Right lobe of liver (tissue), 6 donors: ENCODE results near the gene UROC1. TPM values are rescaled to one million over a fixed set of nuclear protein-coding genes. Genes with fewer than 3 reads are reported as not detected.

Source experiments
- ATAC-seq, 4 donors: fragments of 200-7000 bp; cut with Tn5 transposase; one replicate each; pipeline ENCODE4 v1.9.1; 2020; ENCODE audit warnings: mild to moderate bottlenecking in 4 of 4, moderate library complexity in 4 of 4
- DNase-seq, 3 donors: peaks; one replicate each; pipeline ENCODE4 v3.0.0-alpha.2; 2020
- H3K27ac ChIP-seq, 3 donors: fragments of 200-600 bp; one replicate each; pipeline ENCODE4 v1.8.0; 2022
- H3K27me3 ChIP-seq, 2 donors: fragments of 200-600 bp; one replicate each; pipeline ENCODE4 v1.8.0; 2022
- H3K36me3 ChIP-seq, 4 donors: fragments of 200-600 bp; sonication (generic) in 1 of 4; one replicate each; pipeline versions ENCODE4 v1.5.1 to v1.8.0; 2017 to 2022; ENCODE audit warnings: control low read depth in 1 of 4
- H3K4me1 ChIP-seq, 4 donors: fragments of 200-600 bp; sonication (generic) in 1 of 4; one replicate each; pipeline versions ENCODE4 v1.5.1 to v1.8.0; 2017 to 2022; ENCODE audit warnings: control low read depth in 1 of 4
- H3K4me3 ChIP-seq, 3 donors: fragments of 200-600 bp; one replicate each; pipeline ENCODE4 v1.8.0; 2022
- H3K9me3 ChIP-seq, 4 donors: fragments of 200-600 bp; sonication (generic) in 1 of 4; one replicate each; pipeline versions ENCODE4 v1.5.1 to v1.8.0; 2017 to 2022; ENCODE audit warnings: control low read depth in 1 of 4
- POLR2A ChIP-seq: fragments of 450-650 bp; IDR thresholded peaks from one replicate; pipeline ENCODE4 v1.6.1; 2017; ENCODE audit warnings: antibody characterized with exemption, mild to moderate bottlenecking
- WGBS: methylation state at CpG from one replicate; pipeline ENCODE4 v1.1.6; 2018; ENCODE audit warnings: low coverage, low lambda C conversion rate; ENCODE audit not compliant: insufficient coverage; ENCODE audit errors: missing lambda C conversion rate; 5-methylcytosine and 5-hydroxymethylcytosine counted together
- intact Hi-C, 2 donors: fragments of 100-400 bp; cut with DNase I; formaldehyde crosslinking; loops; one replicate each; pipeline versions ENCODE4 v1.11.2 to v1.14.1; 2022
- total RNA-seq, 6 experiments: library from RNA; depleted of rRNA in 2 of 6; stranded (reverse); fragments of >200 nt in 2 of 6; fragmentation: NEBNext Ultra II Directional in 3 of 6; extraction: Animal tissue kit (Norgen Biotek cat#: 25700) in 3 of 6; gene quantifications; one replicate each; pipeline versions ENCODE4 v1.1.0 to v1.2.4, GENCODE V29; 2016 to 2023
- TF ChIP-seq, protein P1 (sequence below), 4 donors: fragments of 200-600 bp in 3 of 4; fragments of 450-650 bp in 1 of 4; IDR thresholded peaks; one replicate each; pipeline versions ENCODE4 v1.5.1 to v1.8.0; 2016 to 2022; ENCODE audit warnings: antibody characterized with exemption in 4 of 4, mild to moderate bottlenecking in 2 of 4
- donor health status: DM: no; HTN: yes; CAD: no.
- donor health status: DM: no; HTN: no; CAD: no.
- donor health status: DM: no; HTN: no; CAD: no.
- donor health status: DM: no; HTN: yes; CAD: no.
- donor health status: DM: no; HTN: yes; CAD: no.

UROC1 gene
- total RNA-seq, 6 experiments from 2014 or later: 15.1 to 101 (median 55.8) TPM

DNA sequence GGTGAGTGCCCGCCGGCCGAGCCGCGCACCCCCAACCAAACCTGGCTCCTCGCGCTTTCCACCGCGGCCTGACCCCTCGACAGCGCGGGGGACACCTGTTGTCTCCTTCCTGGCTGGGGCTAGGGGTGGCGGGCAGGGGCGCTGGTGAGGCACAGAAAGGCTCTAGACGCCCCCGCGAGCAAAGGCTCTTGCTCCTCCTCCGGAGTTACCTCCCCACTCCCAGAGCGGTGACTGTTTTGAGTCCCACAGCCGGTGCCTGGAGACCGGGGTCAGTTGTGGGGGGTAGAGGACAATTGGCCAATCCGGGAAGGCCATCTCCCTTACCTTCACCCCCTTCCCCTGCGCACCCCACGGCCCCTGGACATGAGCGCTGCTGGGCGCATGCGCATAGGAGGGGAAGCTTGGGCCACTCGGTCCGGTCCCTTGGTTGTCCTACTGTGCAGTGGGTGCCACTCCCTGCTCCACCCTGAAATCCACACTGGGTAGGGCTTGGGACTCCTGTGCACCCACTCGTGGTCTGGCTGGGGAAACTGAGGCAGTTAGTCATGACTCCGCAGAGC, 6.9 kb upstream of the UROC1 start:
- TF ChIP-seq, protein P1, sequence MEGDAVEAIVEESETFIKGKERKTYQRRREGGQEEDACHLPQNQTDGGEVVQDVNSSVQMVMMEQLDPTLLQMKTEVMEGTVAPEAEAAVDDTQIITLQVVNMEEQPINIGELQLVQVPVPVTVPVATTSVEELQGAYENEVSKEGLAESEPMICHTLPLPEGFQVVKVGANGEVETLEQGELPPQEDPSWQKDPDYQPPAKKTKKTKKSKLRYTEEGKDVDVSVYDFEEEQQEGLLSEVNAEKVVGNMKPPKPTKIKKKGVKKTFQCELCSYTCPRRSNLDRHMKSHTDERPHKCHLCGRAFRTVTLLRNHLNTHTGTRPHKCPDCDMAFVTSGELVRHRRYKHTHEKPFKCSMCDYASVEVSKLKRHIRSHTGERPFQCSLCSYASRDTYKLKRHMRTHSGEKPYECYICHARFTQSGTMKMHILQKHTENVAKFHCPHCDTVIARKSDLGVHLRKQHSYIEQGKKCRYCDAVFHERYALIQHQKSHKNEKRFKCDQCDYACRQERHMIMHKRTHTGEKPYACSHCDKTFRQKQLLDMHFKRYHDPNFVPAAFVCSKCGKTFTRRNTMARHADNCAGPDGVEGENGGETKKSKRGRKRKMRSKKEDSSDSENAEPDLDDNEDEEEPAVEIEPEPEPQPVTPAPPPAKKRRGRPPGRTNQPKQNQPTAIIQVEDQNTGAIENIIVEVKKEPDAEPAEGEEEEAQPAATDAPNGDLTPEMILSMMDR (IDR thresholded peaks at IDR 0.05): no peak
- TF ChIP-seq POLR2A: no peak
- Histone ChIP-seq H3K9me3 (no peaks in the 10 kb centered on the region), H3K4me3 (peak overlapping the region; percentile 55 to 83 (median 68)), H3K27ac (peak overlapping the region; percentile 65 to 93 (median 80)), H3K36me3 (no peaks in the 10 kb centered on the region), H3K4me1 (peaks cover 0 to 51% (median 21%) of the 10 kb centered on the region in 4 donors), H3K27me3 (no peaks in the 10 kb centered on the region)
- DNase-seq (peak; percentile 60 to 74 (median 69)), ATAC-seq (peak; percentile 7 to 36 (median 10))
- under 1% methylated on average over 17 of the region's 31 CpGs for WGBS
- intact Hi-C loops: no loop called here

DNA sequence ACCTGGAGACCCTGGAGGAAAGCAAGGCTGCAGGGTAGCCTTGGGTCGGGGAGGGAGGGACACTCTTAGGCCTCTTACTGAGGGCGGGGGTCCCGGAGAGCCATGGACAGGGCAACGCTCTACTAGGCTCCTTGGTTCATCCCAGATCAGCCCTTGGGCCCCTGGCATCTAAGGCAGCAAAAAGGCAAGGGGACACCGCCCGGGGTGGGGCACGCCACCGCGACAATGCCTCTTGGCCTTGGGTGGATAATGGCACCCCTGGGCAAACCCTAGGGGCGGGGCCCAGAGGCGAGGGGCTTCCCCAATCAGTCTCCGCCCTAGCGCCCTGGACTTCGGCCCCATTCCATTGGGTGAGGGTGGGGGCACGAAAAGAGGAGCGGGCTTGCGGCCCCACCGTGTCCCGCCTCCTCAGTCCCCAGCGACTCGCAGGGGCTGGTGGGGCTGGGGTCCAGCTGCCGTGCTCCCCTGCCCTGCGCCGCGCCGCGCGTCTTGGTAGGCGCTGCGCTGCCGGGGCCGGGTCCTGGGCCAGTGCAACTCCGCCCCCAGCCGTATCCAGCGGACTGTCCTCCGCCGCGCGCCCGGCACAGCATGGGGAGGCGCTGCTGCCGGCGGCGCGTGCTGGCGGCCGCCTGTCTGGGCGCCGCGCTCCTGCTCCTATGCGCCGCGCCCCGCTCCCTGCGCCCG, 6.3 kb upstream of the UROC1 start, which contains the start of gene CHST13:
Gene CHST13 (plus strand): TSS at position 411 of the 684 bp plus-strand sequence. CDS start 178 bp downstream, at position 589.
- DNase-seq (peak; percentile 85 to 95 (median 91)), ATAC-seq (peak; percentile 73 to 87 (median 77))
- Histone ChIP-seq H3K9me3 (no peaks in the 10 kb centered on the region), H3K4me1 (peaks cover 0 to 51% (median 20%) of the 10 kb centered on the region in 4 donors), H3K27ac (peak within 1 kb of the TSS; percentile 65 to 93 (median 80)), H3K4me3 (peak within 1 kb of the TSS; percentile 55 to 83 (median 68)), H3K27me3 (no peaks in the 10 kb centered on the region), H3K36me3 (no peaks in the 10 kb centered on the region)
- intact Hi-C loops: no loop called here
- TF ChIP-seq POLR2A: peak; percentile 92
- TF ChIP-seq, protein P1 (IDR thresholded peaks at IDR 0.05): peak in 2 of 4 donors; percentile 14 to 23
- 29% methylated on average over 5 of the region's 56 CpGs for WGBS

DNA sequence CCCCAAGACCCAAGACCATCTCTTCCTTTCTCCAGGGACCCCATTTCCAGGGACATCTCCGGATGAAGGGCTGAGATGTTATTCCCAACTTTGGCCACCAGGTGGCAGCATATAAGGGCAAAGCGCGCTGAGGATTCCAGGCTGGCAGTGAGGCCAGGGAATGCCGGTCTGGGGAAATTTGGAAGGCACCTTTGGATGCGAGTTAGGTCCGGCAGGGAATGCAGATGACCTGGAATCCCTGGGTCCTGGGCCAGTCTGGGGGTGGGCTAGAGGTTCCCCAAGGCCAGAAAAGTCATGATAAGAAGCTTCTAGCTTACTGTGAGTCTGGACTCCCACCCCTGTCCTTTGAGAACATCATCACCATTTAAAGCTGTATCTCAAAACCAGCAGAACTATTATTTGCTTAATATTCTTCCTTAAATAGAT, 4.8 kb upstream of the UROC1 start:
- Histone ChIP-seq H3K9me3 (no peaks in the 10 kb centered on the region), H3K4me3 (no peak overlapping the region), H3K36me3 (no peaks in the 10 kb centered on the region), H3K27ac (peak overlapping the region in 1 of 3 donors; percentile 80), H3K4me1 (peaks cover 0 to 50% (median 21%) of the 10 kb centered on the region in 4 donors), H3K27me3 (no peaks in the 10 kb centered on the region)
- TF ChIP-seq, protein P1 (IDR thresholded peaks at IDR 0.05): peak; percentile 88 to 93 (median 90)
- TF ChIP-seq POLR2A: no peak
- intact Hi-C loops: no loop called here
- ATAC-seq (peak in 3 of 4 donors; percentile 8 to 21 (median 15)), DNase-seq (peak; percentile 63 to 81 (median 79))
- whole genome bisulfite sequencing: 0% methylated on average over 6 of the region's 6 CpGs

DNA sequence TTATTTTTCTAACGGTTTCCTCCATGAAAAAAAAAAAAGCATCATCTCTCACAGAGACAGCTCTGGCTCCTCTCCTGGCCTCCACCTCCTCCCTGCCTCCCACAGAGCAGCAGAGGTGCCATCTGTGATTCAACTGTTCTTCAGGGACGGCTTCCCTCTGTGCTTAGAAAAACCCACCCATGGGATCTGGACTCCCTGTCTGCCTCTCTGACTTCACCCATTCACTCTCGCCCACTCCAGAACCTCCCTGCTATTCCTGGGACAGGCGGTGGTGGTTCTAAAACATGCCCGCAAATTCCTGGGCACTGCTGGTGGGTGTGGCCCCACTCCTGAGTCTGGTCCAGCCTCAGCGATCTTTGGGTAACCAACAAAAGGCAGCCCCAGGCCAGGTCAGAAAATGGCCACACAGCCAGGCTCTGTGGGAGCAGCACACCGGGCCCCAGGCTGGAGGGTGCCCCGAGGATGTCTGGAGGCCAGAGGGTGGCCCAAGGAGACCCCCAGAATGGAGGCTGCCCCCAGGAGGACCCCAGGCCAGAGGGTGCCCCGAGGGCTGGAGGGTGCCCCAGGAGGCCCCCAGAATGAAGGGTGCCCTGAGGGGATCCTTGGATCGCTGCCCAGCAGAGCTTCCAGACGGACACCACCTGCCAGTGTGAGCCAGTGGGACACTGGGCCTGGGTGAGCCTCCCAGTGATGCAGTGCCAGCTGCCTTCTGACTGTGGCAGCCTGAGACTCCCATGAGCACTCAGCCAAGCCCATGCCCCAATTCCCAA, 3.7 kb upstream of the UROC1 start:
- Histone ChIP-seq H3K27me3 (no peaks in the 10 kb centered on the region), H3K4me1 (peaks cover 0 to 52% (median 21%) of the 10 kb centered on the region in 4 donors), H3K4me3 (no peak overlapping the region), H3K27ac (no peak overlapping the region), H3K9me3 (no peaks in the 10 kb centered on the region), H3K36me3 (no peaks in the 10 kb centered on the region)
- 50% methylated on average over 2 of the region's 11 CpGs for WGBS
- intact Hi-C loops: no loop called here
- ATAC-seq (no peak), DNase-seq (peak in 2 of 3 donors; percentile 25 to 52)
- TF ChIP-seq, protein P1 (IDR thresholded peaks at IDR 0.05): no peak
- TF ChIP-seq POLR2A: no peak
